GM12892 (cell line): ENCODE measurements around the gene TMPRSS11F.
A peak's percentile ranks its signal among the peaks of the same experiment; 100 is the strongest.

ENCODE experiments used
- DNase-seq: peaks from one replicate; pipeline ENCODE4 v3.0.0; 2011; ENCODE audit not compliant: insufficient read length
- FAIRE-seq: peaks from 2 replicates; lab custom pipeline; 2011; peaks lifted over from hg19 to GRCh38; lab: Jason Lieb, UNC
- POLR2A ChIP-seq: IDR thresholded peaks from 2 replicates; pipeline ENCODE4 v1.6.1; 2011; ENCODE audit warnings: low read depth, low read length, control low read depth
- POLR2AphosphoS5 ChIP-seq: IDR thresholded peaks from 2 replicates; pipeline ENCODE4 v1.6.1; 2011; ENCODE audit warnings: low read depth, low read length, control low read depth
- TAF1 ChIP-seq: IDR thresholded peaks from 2 replicates; pipeline ENCODE4 v1.6.1; 2011; ENCODE audit warnings: low read depth, mild to moderate bottlenecking, control low read depth, low read length, borderline replicate concordance

Gene TMPRSS11F

GRCh38 chr4:68074397-68074796 is 55.3 kb downstream of the TMPRSS11F start:
- TF ChIP-seq POLR2A (no peak), TAF1 (no peak)
- FAIRE-seq: no peak
- no peak for DNase-seq

DNA sequence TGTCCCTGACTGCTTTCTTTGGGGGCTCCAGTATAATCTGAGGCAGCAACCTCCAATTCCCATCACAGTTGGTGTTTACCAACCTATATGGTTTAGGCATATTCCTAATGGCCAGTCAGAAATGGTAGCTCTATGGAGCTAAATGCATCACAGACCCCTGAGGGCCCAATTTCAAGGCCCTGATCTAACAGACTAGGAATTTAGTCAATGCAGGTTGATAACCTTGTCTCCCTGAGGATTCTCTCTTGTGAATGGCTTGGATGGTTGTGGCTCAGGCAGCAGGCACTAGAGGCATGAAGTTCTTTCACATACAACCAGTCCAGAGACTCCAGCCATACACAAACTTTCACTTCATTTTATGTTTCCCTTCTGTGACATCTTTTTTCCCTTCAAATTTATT is 59.4 kb downstream of the TMPRSS11F start:
- peak; percentile 50 for FAIRE-seq

DNA sequence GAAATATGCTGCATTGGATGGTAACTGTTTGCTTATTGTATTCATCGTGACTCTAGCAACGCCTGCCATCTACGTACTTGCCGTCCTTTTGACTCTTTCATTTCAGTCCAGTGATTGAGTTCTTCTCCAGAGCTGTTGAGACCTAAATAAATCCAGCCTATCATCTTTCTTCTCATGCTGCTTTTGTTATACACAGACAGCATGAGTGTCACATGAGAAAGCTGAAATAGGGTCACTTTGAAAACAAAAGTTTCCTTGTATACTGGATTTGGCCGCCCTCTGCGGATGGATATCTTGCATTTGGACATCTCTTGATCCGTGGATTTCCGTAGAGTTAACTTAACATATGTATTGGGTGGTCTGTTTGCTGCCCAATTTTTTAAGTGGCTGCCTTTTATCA is 67.2 kb downstream of the TMPRSS11F start:
- FAIRE-seq (no peak), DNase-seq (no peak)
- TF ChIP-seq POLR2A (no peak), POLR2AphosphoS5 (no peak), TAF1 (no peak)

More for the DNA sequence above, 59.4 kb downstream of the TMPRSS11F start:
- TF ChIP-seq POLR2A (no peak), POLR2AphosphoS5 (no peak), TAF1 (no peak)
- no peak for DNase-seq

DNA sequence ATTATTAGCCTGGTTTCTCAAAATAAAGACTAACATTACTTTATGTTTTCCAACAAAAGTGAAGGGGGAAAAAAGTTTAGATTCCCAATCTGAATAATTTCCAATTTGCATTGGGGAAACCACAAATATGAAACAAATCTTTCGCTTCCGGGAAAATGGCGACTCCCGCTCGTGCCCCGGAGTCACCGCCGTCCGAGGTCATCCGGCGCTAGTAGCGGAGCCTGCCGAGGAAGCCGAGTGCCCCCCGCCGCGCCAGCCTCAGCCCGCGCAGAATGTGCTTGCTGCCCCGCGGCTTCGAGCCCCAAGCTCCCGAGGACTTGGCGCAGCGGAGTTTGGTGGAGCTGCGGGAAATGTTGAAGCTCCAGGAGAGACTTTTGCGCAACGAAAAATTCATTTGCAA is 91.4 kb downstream of the TMPRSS11F start:
- TF ChIP-seq POLR2A: no peak
- no peak for TF ChIP-seq TAF1
- TF ChIP-seq POLR2AphosphoS5: no peak
- FAIRE-seq: no peak
- DNase-seq: no peak

DNA sequence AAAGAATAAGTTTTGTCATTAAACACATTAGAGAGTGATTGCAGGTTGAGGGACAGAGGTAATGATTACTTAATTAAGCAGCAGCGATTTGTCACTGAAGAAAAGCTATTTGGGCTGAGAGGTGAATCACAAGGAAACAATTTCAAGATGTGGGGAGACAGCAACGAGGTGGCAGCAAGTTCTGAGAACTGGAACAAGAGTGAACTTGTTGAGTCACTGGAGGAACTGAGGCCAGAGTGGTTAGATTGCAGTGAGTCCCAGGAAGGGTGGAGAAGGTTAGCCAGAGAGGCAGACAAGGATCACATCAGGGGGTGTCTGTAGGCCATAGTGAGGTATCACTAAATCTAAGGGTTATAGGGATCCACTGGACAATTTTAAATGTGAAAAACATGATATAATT is 108.5 kb downstream of the TMPRSS11F start:
- no peak for FAIRE-seq

DNA sequence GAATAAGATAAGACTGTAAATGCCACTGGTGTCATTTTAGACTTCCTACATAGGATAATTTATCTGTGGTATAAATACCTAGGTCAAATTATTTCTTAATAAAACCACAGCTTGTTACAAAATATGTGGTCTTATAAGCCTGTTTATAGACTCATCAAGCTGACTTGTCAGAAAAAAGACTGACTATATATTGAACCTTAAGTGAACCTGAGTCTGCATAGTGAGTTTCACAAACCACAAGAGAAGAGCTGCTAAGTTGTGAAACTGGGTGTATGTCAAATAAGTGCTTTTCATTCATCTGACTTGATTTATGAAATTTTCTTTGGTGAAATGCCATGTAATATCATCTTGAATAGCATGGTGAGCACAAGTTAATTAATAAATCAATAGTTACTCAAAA is 118.0 kb downstream of the TMPRSS11F start:
- no peak for DNase-seq
- TF ChIP-seq POLR2A (no peak), TAF1 (no peak), POLR2AphosphoS5 (no peak)
- FAIRE-seq: no peak

More for the DNA sequence above, 108.5 kb downstream of the TMPRSS11F start:
- no peak for DNase-seq
- TF ChIP-seq POLR2AphosphoS5 (no peak), POLR2A (no peak), TAF1 (no peak)
